ENCODE data around the gene ARHGEF3.
A peak's percentile ranks its signal among the peaks of the same experiment; 100 is the strongest.

ARHGEF3 gene, protein sequence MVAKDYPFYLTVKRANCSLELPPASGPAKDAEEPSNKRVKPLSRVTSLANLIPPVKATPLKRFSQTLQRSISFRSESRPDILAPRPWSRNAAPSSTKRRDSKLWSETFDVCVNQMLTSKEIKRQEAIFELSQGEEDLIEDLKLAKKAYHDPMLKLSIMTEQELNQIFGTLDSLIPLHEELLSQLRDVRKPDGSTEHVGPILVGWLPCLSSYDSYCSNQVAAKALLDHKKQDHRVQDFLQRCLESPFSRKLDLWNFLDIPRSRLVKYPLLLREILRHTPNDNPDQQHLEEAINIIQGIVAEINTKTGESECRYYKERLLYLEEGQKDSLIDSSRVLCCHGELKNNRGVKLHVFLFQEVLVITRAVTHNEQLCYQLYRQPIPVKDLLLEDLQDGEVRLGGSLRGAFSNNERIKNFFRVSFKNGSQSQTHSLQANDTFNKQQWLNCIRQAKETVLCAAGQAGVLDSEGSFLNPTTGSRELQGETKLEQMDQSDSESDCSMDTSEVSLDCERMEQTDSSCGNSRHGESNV

DNA sequence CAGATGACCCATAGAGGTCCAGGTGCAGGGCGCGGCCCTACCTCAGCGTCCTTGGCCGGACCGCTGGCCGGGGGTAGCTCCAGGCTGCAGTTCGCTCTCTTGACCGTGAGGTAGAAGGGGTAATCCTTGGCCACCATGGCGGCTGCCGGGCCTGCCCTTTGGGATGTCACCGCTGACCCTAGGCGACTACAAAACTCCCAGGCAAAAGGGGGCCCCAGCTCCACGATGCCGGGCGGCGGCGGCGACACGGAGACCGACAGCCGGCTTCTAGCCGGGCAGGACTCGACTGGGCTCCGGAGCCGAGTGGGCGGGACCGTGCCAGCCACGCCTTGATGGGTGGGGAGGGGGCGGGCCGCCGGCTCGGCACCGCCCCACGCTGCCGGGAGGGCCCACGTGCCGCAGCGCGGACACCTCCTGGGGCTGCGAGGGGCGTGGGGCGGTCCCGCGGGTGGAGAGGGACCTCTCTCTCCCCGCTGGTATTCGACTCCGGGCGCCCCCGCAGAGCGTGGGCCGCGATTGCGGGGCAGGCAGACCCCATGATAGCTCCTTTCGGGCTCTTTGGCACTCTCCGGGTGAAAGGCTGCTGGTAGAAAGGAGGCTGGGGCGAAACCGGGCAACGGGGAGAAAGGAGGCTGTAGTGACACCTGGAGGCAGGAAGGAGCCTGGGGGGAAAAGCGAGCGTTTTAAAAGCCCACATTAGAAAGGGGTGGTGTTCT is at the start of gene ARHGEF3:
TSS of gene ARHGEF3 (minus strand) at position 288 of the 716 bp plus-strand sequence. CDS start at position 137, 151 bp downstream.
- H3K27me3 ChIP-seq (ENCODE audit: control insufficient read depth, insufficient read depth, low read length) = peaks cover 8% of the 10 kb centered on the region
- H3K9ac ChIP-seq (ENCODE audit: low read depth, low read length) = peak within 1 kb of the TSS; percentile 42
- peak within 1 kb of the TSS; percentile 82 for H3K4me3 ChIP-seq (ENCODE audit: low read depth, low read length)
- no peaks in the 10 kb centered on the region for H3K9me3 ChIP-seq (ENCODE audit: control insufficient read depth, insufficient read depth, low read length)
- no peaks in the 10 kb centered on the region for H3K36me3 ChIP-seq (ENCODE audit: control insufficient read depth, insufficient read depth, low read length)
- peaks cover 6% of the 10 kb centered on the region for H3K4me1 ChIP-seq (ENCODE audit: control insufficient read depth, insufficient read depth, low read length)

DNA sequence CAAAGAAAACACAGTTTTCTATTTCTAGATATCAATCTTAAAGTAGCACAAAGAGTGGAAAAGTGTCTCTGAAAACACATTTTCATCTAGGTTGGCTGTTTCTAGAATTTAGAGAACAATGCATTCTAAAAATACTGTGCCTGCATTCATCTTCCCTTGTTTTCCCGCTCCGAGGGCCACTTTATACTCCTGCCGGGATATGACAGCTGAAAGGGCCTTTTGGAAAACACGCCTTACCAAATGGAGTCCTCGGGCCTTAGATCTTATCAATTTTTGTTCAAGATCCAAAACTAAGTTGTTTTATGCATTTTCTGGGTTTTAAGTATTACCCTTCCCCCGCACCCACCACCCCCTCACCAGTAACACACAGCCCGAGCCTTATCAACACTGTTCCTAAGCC is 47.9 kb upstream of the ARHGEF3 start:
- Histone ChIP-seq H3K9me3 (ENCODE audit: control insufficient read depth, insufficient read depth, low read length) (no peaks in the 10 kb centered on the region), H3K4me1 (ENCODE audit: control insufficient read depth, insufficient read depth, low read length) (no peaks in the 10 kb centered on the region), H3K36me3 (ENCODE audit: control insufficient read depth, insufficient read depth, low read length) (no peaks in the 10 kb centered on the region), H3K27me3 (ENCODE audit: control insufficient read depth, insufficient read depth, low read length) (no peaks in the 10 kb centered on the region), H3K9ac (ENCODE audit: low read depth, low read length) (no peak overlapping the region), H3K4me3 (ENCODE audit: low read depth, low read length) (no peak overlapping the region)

DNA sequence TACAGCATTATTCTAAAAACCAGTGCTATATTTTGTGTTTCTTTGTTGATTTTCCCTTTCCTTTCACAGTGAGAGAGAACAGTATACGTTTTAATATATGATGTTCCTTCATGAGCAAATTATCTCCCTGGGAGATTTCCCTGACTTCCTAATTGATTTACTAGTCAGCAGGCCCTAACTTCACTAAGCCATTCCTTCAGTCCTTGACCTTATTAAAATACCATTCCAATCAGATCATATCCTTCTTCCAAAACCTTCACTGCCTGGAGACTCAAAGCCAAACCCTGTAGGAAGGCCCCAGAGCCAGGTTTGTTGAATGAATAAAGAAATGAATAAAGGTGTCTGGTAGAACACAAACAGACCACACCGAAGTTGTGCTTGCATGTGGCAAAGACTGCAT is 43.8 kb upstream of the ARHGEF3 start:
- no peaks in the 10 kb centered on the region for H3K4me1 ChIP-seq (ENCODE audit: control insufficient read depth, insufficient read depth, low read length)

DNA sequence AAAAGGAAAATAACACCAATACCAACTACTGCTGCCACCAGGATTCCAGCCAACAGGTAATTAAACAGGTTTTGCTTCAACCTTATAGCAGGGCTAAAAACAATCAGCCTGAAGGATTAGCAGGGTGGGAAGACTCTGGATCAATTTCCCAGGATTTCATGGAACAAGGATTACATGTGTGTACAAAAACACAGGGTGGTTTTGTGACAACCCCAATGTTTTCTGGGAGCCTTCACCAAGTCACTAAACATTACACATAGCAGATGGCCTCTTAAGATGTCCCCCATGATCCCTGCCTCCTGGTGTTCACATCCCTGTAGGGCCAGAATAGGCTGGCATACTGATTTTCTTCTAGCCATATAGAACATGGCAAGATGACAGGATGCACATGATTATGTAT is 42.8 kb upstream of the ARHGEF3 start:
- no peaks in the 10 kb centered on the region for H3K36me3 ChIP-seq (ENCODE audit: control insufficient read depth, insufficient read depth, low read length)

More for the DNA sequence above, 43.8 kb upstream of the ARHGEF3 start:
- no peaks in the 10 kb centered on the region for H3K27me3 ChIP-seq (ENCODE audit: control insufficient read depth, insufficient read depth, low read length)
- no peaks in the 10 kb centered on the region for H3K9me3 ChIP-seq (ENCODE audit: control insufficient read depth, insufficient read depth, low read length)
- H3K4me3 ChIP-seq (ENCODE audit: low read depth, low read length) = no peak overlapping the region
- H3K36me3 ChIP-seq (ENCODE audit: control insufficient read depth, insufficient read depth, low read length) = no peaks in the 10 kb centered on the region
- no peak overlapping the region for H3K9ac ChIP-seq (ENCODE audit: low read depth, low read length)

DNA sequence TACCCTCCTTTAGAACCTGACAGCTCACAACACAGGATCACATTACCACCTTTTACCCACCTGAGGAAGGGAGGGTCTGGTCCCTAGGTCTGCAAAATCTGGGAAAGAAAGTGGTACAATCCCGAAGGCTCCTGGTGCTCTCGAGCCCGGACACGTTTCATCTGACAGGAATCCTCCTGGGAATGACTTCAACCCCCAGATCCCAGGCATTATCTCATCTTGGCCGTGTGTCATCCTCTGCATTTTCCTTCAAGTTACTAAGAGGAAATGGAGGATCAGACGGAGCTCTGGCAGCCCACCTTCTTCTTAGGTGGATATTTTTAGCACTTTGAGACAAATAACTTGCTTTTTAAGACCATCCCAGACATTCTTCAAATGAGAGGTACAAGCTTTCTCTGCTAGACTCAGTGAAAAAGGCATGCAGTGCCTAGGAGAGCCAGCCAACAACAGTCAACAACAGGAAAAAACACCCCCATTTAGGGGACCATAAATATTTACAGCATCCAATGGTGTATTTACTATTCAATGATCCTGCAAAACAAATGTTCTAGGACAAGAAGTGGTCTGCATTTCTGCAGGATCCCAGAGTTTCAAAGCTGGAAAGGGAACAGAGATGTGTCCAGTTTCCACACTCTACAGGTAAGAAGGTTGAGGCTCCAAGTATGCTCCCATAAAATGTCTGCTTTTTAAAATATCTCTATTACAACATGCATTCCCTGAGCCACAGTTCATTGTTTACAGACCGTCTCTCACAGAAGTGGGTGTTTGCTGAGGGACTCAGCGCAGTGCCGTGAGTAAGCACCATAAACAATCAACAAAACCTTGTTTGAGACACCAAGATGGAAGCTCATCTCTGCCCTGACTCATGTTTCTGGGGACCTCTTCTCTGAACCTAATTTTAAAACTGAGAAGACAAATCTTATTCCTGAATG is 38.3 kb upstream of the ARHGEF3 start:
- no peaks in the 10 kb centered on the region for H3K36me3 ChIP-seq (ENCODE audit: control insufficient read depth, insufficient read depth, low read length)
- no peaks in the 10 kb centered on the region for H3K27me3 ChIP-seq (ENCODE audit: control insufficient read depth, insufficient read depth, low read length)
- H3K9me3 ChIP-seq (ENCODE audit: control insufficient read depth, insufficient read depth, low read length) = no peaks in the 10 kb centered on the region
- no peak overlapping the region for H3K4me3 ChIP-seq (ENCODE audit: low read depth, low read length)
- no peak overlapping the region for H3K9ac ChIP-seq (ENCODE audit: low read depth, low read length)
- no peaks in the 10 kb centered on the region for H3K4me1 ChIP-seq (ENCODE audit: control insufficient read depth, insufficient read depth, low read length)

More for the DNA sequence above, 42.8 kb upstream of the ARHGEF3 start:
- no peaks in the 10 kb centered on the region for H3K27me3 ChIP-seq (ENCODE audit: control insufficient read depth, insufficient read depth, low read length)
- H3K9ac ChIP-seq (ENCODE audit: low read depth, low read length) = no peak overlapping the region
- H3K4me1 ChIP-seq (ENCODE audit: control insufficient read depth, insufficient read depth, low read length) = no peaks in the 10 kb centered on the region
- no peak overlapping the region for H3K4me3 ChIP-seq (ENCODE audit: low read depth, low read length)
- H3K9me3 ChIP-seq (ENCODE audit: control insufficient read depth, insufficient read depth, low read length) = no peaks in the 10 kb centered on the region

DNA sequence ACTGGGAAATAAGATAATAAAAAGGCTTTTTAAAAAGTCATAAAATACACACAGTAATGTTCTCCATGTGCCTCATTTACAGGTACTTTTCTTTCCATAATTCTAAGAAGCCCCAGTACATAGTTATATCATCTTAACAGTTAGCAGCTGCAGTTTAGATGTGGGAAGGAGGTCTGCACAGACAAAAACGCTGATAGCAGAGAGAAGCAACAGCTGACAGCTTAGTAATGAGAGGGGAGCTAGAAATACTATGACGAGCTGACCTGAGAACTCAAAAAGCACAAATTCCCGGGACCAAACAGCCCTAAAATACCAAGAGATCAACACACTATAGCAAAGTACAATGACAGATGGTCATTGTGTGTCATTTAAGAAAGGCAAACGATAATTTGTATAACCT is 36.7 kb upstream of the ARHGEF3 start:
- H3K4me3 ChIP-seq (ENCODE audit: low read depth, low read length) = no peak overlapping the region
- no peaks in the 10 kb centered on the region for H3K36me3 ChIP-seq (ENCODE audit: control insufficient read depth, insufficient read depth, low read length)
- no peaks in the 10 kb centered on the region for H3K9me3 ChIP-seq (ENCODE audit: control insufficient read depth, insufficient read depth, low read length)
- H3K9ac ChIP-seq (ENCODE audit: low read depth, low read length) = no peak overlapping the region
- H3K4me1 ChIP-seq (ENCODE audit: control insufficient read depth, insufficient read depth, low read length) = no peaks in the 10 kb centered on the region
- H3K27me3 ChIP-seq (ENCODE audit: control insufficient read depth, insufficient read depth, low read length) = no peaks in the 10 kb centered on the region

DNA sequence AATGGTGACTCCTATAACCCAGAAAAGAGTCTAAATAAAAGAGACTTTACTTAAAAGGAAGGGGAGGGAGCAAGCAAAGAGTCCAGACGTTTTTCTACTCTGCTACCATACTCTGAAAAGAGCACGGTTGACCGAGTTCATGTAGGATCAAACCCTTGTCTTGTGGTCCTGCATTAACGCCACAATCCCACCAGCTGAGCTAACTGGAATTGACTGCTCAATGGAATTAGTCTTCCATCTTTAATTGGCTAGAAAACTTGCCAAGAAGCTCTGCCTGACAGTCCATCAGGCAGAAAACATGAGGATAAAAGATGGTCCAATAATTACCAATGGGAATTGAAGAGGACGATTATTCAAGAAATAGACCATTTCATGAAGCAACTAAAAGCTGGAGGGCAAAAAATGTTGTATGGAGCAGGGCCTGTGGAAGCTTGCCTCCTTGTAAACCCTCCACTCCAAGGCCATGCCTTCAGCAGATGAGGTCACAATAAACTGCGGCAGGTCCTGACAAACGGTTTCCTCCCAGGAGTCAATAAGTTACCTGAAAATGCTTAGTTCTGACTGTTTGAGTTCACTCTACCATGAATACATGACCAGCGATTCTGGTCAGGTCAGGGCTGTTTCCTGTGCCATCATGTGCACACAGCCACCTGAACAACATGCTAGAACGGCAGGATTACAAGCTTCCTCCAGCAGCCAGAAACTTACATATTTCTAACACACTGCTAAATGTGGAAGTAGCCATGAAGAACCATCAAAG is 35.6 kb upstream of the ARHGEF3 start:
- Histone ChIP-seq H3K9me3 (ENCODE audit: control insufficient read depth, insufficient read depth, low read length) (no peaks in the 10 kb centered on the region), H3K4me3 (ENCODE audit: low read depth, low read length) (no peak overlapping the region), H3K36me3 (ENCODE audit: control insufficient read depth, insufficient read depth, low read length) (no peaks in the 10 kb centered on the region), H3K4me1 (ENCODE audit: control insufficient read depth, insufficient read depth, low read length) (no peaks in the 10 kb centered on the region), H3K9ac (ENCODE audit: low read depth, low read length) (no peak overlapping the region), H3K27me3 (ENCODE audit: control insufficient read depth, insufficient read depth, low read length) (no peaks in the 10 kb centered on the region)

DNA sequence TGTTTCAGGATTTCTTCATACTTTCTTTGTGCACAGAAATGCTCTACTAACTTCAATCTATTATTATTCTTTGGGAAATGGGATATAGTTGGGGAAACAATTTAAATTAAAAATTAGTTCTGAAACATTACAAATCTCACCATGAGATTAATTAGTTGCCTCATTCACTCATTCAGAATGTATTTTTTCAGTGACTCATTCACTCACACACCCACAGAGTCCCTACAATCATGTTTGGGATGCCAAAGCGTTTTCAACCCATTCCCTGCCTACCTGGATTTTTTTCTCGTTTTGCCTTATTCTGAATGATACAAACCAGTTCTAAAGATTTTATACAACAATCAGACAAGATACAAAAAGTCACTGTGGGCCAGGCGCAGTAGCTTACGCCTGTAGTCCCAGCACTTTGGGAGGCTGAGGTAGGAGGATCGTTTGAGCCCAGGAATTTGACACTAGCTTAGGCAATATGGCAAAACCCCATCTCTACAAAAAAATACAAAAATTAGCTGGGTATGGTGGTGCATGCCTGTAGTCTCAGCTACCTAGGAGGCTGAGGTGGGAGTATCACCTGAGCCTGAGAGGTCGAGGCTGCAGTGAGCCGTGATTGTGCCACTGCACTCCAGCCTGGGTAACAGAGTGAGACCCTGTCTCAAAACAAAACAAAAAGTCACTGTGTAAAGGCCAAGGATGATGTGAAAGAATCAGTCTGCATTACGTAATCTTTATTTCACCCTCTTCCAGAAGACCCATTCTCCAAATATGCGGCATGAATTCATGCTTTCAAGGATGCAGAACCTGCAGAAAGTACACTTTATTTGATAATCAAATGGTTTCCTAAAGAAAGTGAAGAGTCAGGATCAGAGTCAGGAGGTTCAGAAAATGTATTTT is 34.8 kb upstream of the ARHGEF3 start:
- no peaks in the 10 kb centered on the region for H3K36me3 ChIP-seq (ENCODE audit: control insufficient read depth, insufficient read depth, low read length)
- no peak overlapping the region for H3K9ac ChIP-seq (ENCODE audit: low read depth, low read length)
- H3K9me3 ChIP-seq (ENCODE audit: control insufficient read depth, insufficient read depth, low read length) = no peaks in the 10 kb centered on the region
- no peak overlapping the region for H3K4me3 ChIP-seq (ENCODE audit: low read depth, low read length)
- H3K27me3 ChIP-seq (ENCODE audit: control insufficient read depth, insufficient read depth, low read length) = no peaks in the 10 kb centered on the region
- no peaks in the 10 kb centered on the region for H3K4me1 ChIP-seq (ENCODE audit: control insufficient read depth, insufficient read depth, low read length)

DNA sequence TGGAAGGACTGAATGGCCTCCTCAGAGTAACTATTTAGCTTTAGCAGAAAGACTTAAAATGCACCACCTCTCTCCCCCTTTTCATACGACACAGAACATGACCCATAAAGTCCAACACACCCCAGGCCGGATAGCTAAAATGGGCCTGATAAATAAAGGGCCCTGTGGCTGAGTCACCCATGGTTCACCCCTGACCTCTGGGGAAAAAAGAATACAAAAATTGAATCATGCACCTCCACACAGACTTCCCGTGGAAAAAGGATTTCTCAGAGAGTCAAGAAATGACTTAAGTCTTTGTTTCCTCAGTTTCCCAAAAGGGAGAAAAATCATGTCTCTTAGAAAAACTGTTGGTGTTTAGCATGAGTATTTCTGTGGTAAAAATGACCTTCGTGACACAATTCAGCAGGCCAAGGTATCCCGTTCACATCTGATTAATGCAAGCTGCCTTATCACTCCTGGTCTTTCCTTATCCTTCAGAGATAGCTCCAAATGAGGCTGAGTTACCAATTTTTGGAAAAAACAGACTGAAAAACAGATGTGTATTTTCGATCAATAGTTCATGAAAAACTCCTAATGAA is 34.0 kb upstream of the ARHGEF3 start:
- Histone ChIP-seq H3K9ac (ENCODE audit: low read depth, low read length) (no peak overlapping the region), H3K9me3 (ENCODE audit: control insufficient read depth, insufficient read depth, low read length) (no peaks in the 10 kb centered on the region), H3K4me1 (ENCODE audit: control insufficient read depth, insufficient read depth, low read length) (no peaks in the 10 kb centered on the region), H3K27me3 (ENCODE audit: control insufficient read depth, insufficient read depth, low read length) (no peaks in the 10 kb centered on the region), H3K36me3 (ENCODE audit: control insufficient read depth, insufficient read depth, low read length) (no peaks in the 10 kb centered on the region), H3K4me3 (ENCODE audit: low read depth, low read length) (no peak overlapping the region)

DNA sequence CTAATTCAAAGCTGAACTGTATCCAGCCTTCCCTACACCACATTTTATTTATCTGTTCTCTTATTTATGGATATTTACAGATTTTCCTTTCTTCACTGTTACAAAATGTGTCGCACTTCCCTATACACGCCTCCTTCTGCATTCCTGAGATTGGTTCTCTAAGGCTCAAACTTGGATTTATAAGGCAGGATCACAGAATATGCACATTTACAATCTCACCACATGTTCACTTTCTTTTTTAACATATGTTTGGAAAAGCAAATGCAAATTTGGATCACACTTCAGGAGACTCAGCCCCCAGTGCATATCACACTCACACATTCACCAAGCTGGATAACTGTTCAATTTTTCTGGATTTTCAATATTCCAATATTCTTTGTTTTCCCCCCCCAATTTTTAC is 31.8 kb upstream of the ARHGEF3 start:
- no peaks in the 10 kb centered on the region for H3K27me3 ChIP-seq (ENCODE audit: control insufficient read depth, insufficient read depth, low read length)
- H3K9me3 ChIP-seq (ENCODE audit: control insufficient read depth, insufficient read depth, low read length) = no peaks in the 10 kb centered on the region
- H3K36me3 ChIP-seq (ENCODE audit: control insufficient read depth, insufficient read depth, low read length) = no peaks in the 10 kb centered on the region
- no peaks in the 10 kb centered on the region for H3K4me1 ChIP-seq (ENCODE audit: control insufficient read depth, insufficient read depth, low read length)
- H3K4me3 ChIP-seq (ENCODE audit: low read depth, low read length) = no peak overlapping the region
- H3K9ac ChIP-seq (ENCODE audit: low read depth, low read length) = no peak overlapping the region
